GM12878 (cell line): ENCODE measurements around the gene GRIK2. TPM values are rescaled to one million over a fixed set of nuclear protein-coding genes. Genes with fewer than 3 reads are reported as not detected.

Source experiments
- BACH1 ChIP-seq: fragments of 450-650 bp; IDR thresholded peaks from 2 replicates; pipeline ENCODE4 v1.6.1; 2017; ENCODE audit warnings: mild to moderate bottlenecking, borderline replicate concordance
- CHD2 ChIP-seq: IDR thresholded peaks from 2 replicates; pipeline ENCODE4 v1.6.1; 2011; ENCODE audit warnings: low read depth, low read length, improper control_type of control experiment, borderline replicate concordance
- EP300 ChIP-seq, 2 experiments: fragments of 150-350 bp in 1 of 2; IDR thresholded peaks; 2 replicates each; pipeline ENCODE4 v1.6.1; 2011 to 2012; ENCODE audit warnings: low read depth in 2 of 2, low read length in 2 of 2, borderline replicate concordance in 1 of 2, improper control_type of control experiment in 1 of 2, inconsistent platforms in 1 of 2; ENCODE audit not compliant: control insufficient read depth in 1 of 2
- GABPA ChIP-seq: IDR thresholded peaks from 2 replicates; pipeline ENCODE4 v1.6.1; 2014; ENCODE audit warnings: antibody characterized with exemption, low read depth, mild to moderate bottlenecking, inconsistent platforms
- HDGF ChIP-seq: fragments of 450-650 bp; IDR thresholded peaks from 2 replicates; pipeline ENCODE4 v1.6.1; 2016; ENCODE audit warnings: antibody characterized with exemption
- NRF1 ChIP-seq: conservative IDR thresholded peaks from 2 replicates; pipeline ENCODE4 v1.6.1; 2011; ENCODE audit warnings: mild to moderate bottlenecking, low read depth, low read length, improper control_type of control experiment
- POLR2A ChIP-seq: IDR thresholded peaks from 2 replicates; pipeline ENCODE4 v1.6.1; 2011; ENCODE audit warnings: low read depth, mild to moderate bottlenecking, low read length
- SREBF2 ChIP-seq: IDR thresholded peaks from 2 replicates; pipeline ENCODE4 v1.6.1; 2012; ENCODE audit warnings: mild to moderate bottlenecking, low read length
- WRNIP1 ChIP-seq: IDR thresholded peaks from 2 replicates; pipeline ENCODE4 v1.6.1; 2011; ENCODE audit warnings: low read depth, low read length, improper control_type of control experiment, borderline replicate concordance
- polyA plus RNA-seq, 11 experiments: library from polyadenylated mRNA; depleted of rRNA in 4 of 11; unstranded in 6 of 11; stranded (reverse) in 5 of 11; fragments of >200 nt; fragmentation: Nextera tagmentation in 4 of 11; fragmentation: Illumina TruSeq in 1 of 11; extraction: Ambion mirVana in 4 of 11; extraction: Trizol in 1 of 11; gene quantifications; 1 replicate in 1 of 11; 2 replicates in 10 of 11; pipeline versions ENCODE4 v1.2.1 to v1.2.3, GENCODE V29; 2011 to 2016; ENCODE audit warnings: inconsistent platforms in 2 of 11, missing spikeins in 2 of 11, low read depth in 1 of 11
- total RNA-seq, 4 experiments: library from RNA; depleted of rRNA in 3 of 4; stranded (reverse); fragments of >200 nt in 3 of 4; fragmentation: Illumina TruSeq in 1 of 4; extraction: Trizol in 1 of 4; gene quantifications; 2 replicates each; pipeline versions ENCODE4 v1.2.1 to v1.2.3, GENCODE V29; 2013 to 2021
- TF ChIP-seq, protein P1 (sequence below): fragments of 450-650 bp; IDR thresholded peaks from 2 replicates; pipeline ENCODE4 v1.6.1; 2017; ENCODE audit warnings: mild to moderate bottlenecking
- TF ChIP-seq, protein P2 (sequence below): fragments of 450-650 bp; formaldehyde crosslinking; IDR thresholded peaks from 2 replicates; pipeline ENCODE4 v1.4.0; 2022; ENCODE audit warnings: mild to moderate bottlenecking, moderate library complexity
- TF ChIP-seq, protein P3 (sequence below), 3 experiments: IDR thresholded peaks in 2 of 3; conservative IDR thresholded peaks in 1 of 3; 2 replicates each; pipeline ENCODE4 v1.5.1; 2011; ENCODE audit warnings: low read depth in 3 of 3, low read length in 3 of 3, mild to moderate bottlenecking in 3 of 3, control low read depth in 2 of 3, moderate library complexity in 2 of 3, inconsistent platforms in 1 of 3, mixed read lengths in 1 of 3; ENCODE audit not compliant: control insufficient read depth in 2 of 3, insufficient read depth in 1 of 3; ENCODE audit errors: extremely low read depth in 1 of 3
- TF ChIP-seq, protein P4 (sequence below): fragments of 450-650 bp; IDR thresholded peaks from 2 replicates; pipeline ENCODE4 v1.6.1; 2018; ENCODE audit warnings: mild to moderate bottlenecking, low read depth, moderate library complexity; ENCODE audit not compliant: partially characterized antibody
- TF ChIP-seq, protein P5 (sequence below): IDR thresholded peaks from 2 replicates; pipeline ENCODE4 v1.6.1; 2012; ENCODE audit warnings: low read depth, low read length, improper control_type of control experiment
- TF ChIP-seq, protein P6 (sequence below): fragments of 450-650 bp; conservative IDR thresholded peaks from 2 replicates; pipeline ENCODE4 v1.6.1; 2017; ENCODE audit warnings: mild to moderate bottlenecking, moderate library complexity

The GRIK2 gene
- total and polyA plus RNA-seq, 10 of the 15 experiments (the other 5 are each of a cell fraction or from before 2014, with no cell fraction given) = not detected

DNA sequence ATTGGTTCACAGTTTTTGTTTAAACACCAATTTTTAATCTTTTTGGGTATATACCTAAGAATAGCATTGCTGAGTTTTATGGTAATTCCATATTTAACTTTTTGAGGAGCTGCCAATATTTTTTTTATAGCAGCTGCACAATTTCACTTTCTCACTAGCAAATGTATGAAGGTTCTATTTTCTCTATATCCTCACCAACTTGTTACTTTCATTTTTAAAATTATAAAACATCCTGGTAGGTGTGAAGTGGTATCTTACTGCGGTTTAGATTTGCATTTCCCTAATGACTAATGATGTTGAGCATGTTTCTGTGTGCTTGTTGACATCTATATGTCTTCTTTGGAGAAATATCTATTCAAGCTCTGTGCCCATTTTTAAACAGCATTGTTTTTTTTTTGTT, 452.1 kb downstream of the GRIK2 start (continued):
- TF ChIP-seq EP300 (IDR thresholded peaks at IDR 0.05; ENCODE audit: borderline replicate concordance in 1 of 2, control insufficient read depth in 1 of 2, low read depth in 2 of 2, low read length in 2 of 2) (peak in 1 of 2 experiments; percentile 68; a peak in 1 of 4 replicates), HDGF (no peak), SREBF2 (no peak), GABPA (no peak), NRF1 (no peak), CHD2 (no peak), WRNIP1 (no peak), BACH1 (peak; percentile 32; the same call in 1 of the 2 replicates), POLR2A (no peak)
- TF ChIP-seq, protein P1, sequence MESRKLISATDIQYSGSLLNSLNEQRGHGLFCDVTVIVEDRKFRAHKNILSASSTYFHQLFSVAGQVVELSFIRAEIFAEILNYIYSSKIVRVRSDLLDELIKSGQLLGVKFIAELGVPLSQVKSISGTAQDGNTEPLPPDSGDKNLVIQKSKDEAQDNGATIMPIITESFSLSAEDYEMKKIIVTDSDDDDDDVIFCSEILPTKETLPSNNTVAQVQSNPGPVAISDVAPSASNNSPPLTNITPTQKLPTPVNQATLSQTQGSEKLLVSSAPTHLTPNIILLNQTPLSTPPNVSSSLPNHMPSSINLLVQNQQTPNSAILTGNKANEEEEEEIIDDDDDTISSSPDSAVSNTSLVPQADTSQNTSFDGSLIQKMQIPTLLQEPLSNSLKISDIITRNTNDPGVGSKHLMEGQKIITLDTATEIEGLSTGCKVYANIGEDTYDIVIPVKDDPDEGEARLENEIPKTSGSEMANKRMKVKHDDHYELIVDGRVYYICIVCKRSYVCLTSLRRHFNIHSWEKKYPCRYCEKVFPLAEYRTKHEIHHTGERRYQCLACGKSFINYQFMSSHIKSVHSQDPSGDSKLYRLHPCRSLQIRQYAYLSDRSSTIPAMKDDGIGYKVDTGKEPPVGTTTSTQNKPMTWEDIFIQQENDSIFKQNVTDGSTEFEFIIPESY = no peak
- TF ChIP-seq, protein P2, sequence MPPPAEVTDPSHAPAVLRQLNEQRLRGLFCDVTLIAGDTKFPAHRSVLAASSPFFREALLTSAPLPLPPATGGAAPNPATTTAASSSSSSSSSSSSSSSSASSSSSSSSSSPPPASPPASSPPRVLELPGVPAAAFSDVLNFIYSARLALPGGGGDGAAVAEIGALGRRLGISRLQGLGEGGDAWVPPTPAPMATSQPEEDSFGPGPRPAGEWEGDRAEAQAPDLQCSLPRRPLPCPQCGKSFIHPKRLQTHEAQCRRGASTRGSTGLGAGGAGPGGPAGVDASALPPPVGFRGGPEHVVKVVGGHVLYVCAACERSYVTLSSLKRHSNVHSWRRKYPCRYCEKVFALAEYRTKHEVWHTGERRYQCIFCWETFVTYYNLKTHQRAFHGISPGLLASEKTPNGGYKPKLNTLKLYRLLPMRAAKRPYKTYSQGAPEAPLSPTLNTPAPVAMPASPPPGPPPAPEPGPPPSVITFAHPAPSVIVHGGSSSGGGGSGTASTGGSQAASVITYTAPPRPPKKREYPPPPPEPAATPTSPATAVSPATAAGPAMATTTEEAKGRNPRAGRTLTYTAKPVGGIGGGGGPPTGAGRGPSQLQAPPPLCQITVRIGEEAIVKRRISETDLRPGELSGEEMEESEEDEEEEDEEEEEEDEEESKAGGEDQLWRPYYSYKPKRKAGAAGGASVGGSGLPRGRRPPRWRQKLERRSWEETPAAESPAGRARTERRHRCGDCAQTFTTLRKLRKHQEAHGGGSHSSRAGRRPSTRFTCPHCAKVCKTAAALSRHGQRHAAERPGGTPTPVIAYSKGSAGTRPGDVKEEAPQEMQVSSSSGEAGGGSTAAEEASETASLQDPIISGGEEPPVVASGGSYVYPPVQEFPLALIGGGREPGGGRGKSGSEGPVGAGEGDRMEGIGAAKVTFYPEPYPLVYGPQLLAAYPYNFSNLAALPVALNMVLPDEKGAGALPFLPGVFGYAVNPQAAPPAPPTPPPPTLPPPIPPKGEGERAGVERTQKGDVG (CRISPR knock-in tag) = no peak
- TF ChIP-seq, protein P3, sequence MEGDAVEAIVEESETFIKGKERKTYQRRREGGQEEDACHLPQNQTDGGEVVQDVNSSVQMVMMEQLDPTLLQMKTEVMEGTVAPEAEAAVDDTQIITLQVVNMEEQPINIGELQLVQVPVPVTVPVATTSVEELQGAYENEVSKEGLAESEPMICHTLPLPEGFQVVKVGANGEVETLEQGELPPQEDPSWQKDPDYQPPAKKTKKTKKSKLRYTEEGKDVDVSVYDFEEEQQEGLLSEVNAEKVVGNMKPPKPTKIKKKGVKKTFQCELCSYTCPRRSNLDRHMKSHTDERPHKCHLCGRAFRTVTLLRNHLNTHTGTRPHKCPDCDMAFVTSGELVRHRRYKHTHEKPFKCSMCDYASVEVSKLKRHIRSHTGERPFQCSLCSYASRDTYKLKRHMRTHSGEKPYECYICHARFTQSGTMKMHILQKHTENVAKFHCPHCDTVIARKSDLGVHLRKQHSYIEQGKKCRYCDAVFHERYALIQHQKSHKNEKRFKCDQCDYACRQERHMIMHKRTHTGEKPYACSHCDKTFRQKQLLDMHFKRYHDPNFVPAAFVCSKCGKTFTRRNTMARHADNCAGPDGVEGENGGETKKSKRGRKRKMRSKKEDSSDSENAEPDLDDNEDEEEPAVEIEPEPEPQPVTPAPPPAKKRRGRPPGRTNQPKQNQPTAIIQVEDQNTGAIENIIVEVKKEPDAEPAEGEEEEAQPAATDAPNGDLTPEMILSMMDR (IDR thresholded peaks at IDR 0.05 in 2 of 3, conservative IDR thresholded peaks at IDR 0.05 in 1 of 3; ENCODE audit: control insufficient read depth in 2 of 3, extremely low read depth in 1 of 3, insufficient read depth in 1 of 3, low read depth in 3 of 3, low read length in 3 of 3) = no peak
- TF ChIP-seq, protein P4, sequence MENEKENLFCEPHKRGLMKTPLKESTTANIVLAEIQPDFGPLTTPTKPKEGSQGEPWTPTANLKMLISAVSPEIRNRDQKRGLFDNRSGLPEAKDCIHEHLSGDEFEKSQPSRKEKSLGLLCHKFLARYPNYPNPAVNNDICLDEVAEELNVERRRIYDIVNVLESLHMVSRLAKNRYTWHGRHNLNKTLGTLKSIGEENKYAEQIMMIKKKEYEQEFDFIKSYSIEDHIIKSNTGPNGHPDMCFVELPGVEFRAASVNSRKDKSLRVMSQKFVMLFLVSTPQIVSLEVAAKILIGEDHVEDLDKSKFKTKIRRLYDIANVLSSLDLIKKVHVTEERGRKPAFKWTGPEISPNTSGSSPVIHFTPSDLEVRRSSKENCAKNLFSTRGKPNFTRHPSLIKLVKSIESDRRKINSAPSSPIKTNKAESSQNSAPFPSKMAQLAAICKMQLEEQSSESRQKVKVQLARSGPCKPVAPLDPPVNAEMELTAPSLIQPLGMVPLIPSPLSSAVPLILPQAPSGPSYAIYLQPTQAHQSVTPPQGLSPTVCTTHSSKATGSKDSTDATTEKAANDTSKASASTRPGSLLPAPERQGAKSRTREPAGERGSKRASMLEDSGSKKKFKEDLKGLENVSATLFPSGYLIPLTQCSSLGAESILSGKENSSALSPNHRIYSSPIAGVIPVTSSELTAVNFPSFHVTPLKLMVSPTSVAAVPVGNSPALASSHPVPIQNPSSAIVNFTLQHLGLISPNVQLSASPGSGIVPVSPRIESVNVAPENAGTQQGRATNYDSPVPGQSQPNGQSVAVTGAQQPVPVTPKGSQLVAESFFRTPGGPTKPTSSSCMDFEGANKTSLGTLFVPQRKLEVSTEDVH = no peak
- TF ChIP-seq, protein P5, sequence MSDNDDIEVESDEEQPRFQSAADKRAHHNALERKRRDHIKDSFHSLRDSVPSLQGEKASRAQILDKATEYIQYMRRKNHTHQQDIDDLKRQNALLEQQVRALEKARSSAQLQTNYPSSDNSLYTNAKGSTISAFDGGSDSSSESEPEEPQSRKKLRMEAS = no peak
- TF ChIP-seq, protein P6, sequence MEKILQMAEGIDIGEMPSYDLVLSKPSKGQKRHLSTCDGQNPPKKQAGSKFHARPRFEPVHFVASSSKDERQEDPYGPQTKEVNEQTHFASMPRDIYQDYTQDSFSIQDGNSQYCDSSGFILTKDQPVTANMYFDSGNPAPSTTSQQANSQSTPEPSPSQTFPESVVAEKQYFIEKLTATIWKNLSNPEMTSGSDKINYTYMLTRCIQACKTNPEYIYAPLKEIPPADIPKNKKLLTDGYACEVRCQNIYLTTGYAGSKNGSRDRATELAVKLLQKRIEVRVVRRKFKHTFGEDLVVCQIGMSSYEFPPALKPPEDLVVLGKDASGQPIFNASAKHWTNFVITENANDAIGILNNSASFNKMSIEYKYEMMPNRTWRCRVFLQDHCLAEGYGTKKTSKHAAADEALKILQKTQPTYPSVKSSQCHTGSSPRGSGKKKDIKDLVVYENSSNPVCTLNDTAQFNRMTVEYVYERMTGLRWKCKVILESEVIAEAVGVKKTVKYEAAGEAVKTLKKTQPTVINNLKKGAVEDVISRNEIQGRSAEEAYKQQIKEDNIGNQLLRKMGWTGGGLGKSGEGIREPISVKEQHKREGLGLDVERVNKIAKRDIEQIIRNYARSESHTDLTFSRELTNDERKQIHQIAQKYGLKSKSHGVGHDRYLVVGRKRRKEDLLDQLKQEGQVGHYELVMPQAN = no peak
